HG03520 (cell line): Measurements from ENCODE around the gene PRSS50.
"Not testable (repeated sequence)": the region's sequence is repeated elsewhere in the genome, so short reads cannot be mapped to it uniquely, and the experiment has no call there.

Experiments used
- ATAC-seq: cut with Tn5 transposase; IDR thresholded peaks from one replicate; pipeline ENCODE4 v1.9.1; 2021; ENCODE audit warnings: mild to moderate bottlenecking, moderate library complexity; ENCODE audit not compliant: unreplicated experiment

Gene PRSS50, protein sequence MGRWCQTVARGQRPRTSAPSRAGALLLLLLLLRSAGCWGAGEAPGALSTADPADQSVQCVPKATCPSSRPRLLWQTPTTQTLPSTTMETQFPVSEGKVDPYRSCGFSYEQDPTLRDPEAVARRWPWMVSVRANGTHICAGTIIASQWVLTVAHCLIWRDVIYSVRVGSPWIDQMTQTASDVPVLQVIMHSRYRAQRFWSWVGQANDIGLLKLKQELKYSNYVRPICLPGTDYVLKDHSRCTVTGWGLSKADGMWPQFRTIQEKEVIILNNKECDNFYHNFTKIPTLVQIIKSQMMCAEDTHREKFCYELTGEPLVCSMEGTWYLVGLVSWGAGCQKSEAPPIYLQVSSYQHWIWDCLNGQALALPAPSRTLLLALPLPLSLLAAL

DNA sequence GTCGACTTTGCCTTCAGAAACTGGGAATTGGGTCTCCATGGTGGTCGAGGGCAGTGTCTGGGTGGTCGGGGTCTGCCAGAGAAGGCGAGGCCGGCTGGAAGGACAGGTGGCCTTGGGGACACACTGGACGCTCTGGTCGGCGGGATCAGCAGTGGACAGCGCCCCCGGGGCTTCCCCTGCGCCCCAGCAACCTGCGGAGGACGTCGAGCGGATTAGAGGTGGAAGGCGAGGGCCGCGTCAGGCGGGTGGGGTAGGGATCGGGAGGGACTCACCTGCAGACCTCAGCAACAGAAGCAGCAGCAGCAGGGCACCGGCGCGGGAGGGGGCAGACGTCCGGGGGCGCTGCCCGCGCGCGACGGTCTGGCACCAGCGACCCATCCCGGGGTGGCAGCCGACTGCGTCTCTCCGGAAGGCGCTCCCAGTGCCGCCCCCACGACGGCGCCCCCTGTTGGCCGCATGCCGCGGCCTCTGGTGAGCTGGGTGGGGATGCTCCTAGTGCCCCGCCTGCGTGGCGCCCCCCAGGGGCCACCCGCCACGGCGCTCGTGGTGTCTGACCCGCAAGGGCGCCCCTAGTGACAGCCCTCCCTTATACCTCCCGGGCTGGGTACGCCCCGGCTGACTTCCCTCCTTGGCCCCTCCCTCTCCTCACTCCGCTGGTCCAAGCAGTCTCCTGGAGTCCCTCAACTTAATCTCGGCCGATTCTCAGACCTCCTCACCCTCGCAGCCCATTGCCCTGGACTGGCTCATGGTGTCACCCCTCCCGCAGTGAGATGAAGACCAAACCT is at the start of gene PRSS50:
Gene PRSS50 (minus strand): TSS at position 423 of the 785 bp plus-strand sequence. CDS start 45 bp downstream, at position 378.
- ATAC-seq, result no peak

DNA sequence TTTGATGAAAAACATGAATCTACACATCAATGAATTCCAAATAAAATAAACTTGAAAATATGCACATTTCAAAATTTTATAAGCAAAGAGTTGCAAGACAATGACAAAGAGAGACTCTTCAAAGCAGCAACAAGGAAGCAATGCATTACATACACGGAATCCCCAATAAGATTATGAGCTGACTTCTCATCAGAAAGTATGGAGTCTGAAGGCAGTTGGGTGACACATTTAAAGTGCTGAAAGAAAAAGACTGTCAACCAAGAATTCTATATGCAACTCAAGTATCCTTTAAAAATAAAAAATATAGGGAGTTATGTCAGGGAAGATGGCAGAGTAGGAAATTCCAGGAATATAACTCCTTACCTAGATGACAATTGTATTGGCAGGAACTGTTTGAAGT is 46.5 kb upstream of the PRSS50 start:
- ATAC-seq, result no peak

DNA sequence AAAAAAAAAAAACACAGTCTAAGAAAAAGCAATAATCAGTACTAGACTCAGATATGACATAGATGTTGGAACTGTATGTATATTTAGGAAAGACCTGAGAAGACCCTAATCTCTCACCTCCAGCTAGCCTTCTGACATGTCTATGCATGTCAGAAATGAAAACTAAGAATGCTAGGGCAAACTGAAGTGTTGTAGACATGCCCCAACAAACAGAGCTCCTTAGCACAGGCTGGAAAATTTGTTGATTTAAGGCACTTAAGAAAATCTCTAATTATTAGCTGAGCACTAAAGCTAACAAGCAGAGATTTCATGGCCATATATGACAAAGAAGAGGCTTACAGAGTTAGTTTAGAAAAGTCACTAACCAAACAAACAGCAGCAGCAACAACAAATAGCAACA is 45.5 kb upstream of the PRSS50 start:
- ATAC-seq, result no peak

DNA sequence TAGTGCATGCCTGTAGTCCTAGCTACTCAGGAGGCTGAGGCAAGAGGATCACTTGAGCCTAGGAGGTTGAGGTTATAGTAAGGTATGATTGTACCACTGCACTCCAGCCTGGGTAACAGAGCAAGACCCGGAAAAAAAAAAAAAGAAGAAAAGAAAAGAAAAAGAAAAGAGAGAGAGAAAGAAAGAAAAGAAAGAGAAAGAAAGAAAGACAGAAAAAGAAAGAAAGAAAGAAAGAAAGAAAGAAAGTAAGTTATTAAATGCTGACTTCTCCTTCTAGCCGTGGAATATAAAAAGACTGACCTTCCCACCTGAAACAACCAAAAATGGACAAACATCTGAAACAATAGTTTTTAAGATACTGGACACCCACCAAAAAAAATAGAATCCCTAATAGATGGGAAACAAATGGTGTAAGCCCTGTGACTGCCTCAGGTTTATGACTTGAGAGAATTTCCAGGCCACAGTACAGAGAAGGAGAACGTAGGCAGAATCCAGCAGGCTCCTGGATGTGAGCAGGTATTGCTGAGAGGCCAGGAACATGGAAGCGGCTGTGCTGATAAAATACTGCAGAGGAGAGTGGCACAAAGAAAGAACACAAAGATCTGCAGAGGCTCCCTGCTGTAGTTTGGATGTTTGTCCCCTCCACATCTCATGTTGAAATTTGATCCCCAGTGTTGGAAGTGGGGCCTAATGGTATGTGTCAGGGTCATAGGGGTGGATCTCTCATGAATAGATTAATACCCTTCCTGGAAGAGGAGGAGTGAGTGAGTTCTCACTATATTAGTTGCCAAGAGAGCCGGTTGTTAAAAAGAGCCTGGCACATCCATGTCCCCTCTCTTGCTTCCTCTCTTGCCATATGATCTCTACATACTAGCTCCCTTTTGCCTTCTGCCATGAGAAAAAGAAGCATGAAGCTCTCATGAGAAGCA is 41.8 kb upstream of the PRSS50 start:
- no peak for ATAC-seq

DNA sequence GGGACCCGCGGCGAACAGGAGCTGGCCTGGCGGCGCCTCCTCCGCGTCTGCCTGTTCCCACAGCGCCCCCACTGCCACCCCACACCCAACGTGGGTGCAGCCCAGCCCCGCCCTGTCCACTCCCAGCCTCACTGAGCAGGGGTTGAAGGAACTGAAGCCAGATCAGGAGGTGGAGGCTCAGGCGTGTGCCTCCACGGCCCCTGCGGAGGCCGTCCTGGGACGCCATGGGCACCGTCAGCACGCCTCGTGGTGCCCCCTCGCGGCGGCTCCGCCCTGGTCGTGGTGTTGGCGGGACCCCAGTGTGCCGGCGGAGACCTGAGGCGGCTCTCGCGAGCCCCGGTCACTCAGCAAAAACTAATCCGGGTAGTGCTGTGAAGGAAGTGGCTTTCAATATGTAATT is 39.0 kb upstream of the PRSS50 start:
- ATAC-seq, result no peak

GRCh38 chr3:46755646-46756045 is 38.0 kb upstream of the PRSS50 start:
- ATAC-seq, result no peak

GRCh38 chr3:46753127-46753526 is 35.5 kb upstream of the PRSS50 start:
- ATAC-seq, result peak; percentile 50

DNA sequence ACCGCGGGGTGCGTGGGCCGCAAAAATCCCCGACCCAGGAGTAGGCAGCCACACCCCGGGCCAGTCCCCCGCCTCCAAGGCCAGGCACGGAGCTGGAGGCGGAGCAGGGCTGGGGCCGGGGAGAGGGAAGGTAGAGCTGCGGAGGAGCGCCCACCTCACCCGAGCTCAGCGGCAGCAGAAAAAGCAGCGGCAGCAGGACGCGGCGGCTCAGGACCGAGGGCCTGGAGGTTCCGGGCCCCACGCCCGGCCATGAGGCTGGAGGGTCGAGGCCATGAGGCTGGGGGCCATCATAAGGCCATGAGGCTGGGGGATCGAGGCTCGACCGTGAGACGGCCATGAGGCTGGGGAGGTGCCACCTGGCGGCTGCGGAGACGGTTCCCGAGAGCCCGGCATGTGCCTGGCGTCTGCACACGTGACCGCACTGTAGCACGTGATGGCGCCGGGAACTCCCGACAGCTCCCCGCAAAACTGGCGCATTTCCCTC is 32.9 kb upstream of the PRSS50 start:
- no peak for ATAC-seq

DNA sequence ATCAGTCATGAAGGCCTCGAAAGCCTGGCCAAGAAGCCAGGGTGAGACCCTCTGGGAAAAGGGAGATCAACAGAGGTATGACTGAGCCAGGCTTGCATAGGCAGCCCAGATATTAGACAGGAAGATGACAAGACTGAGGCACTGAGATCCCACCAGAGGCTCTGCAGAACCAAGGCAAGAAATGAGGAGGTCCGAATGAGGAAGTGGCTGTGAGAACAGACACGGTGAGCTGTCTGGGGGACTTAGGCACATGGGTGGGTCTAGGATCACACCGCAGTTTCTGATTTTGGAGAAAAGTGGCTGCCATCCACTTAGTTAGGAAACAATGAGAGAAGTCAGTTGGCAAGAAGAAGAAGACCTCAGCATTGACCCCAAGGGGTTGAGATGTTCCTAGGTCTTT is 31.5 kb upstream of the PRSS50 start:
- ATAC-seq, result no peak

DNA sequence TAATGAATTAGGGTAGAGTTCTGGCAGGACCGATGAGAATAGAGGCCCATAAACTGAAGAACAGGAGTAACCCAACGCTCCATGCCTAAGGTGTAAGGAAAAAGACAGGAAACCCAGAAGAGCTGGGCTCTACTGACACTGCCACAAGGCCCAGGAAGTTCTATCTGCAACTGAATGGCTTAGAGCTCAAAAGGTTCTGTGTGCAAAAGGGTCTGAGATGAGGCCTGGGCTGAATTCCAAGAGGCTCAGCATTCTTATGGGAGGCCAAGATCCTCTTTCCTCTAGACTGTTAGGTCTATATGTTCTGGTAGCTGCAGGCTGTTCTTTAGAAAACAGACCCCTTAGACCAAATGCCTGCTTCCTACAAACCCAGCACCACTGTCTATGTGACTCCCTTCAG is 30.5 kb upstream of the PRSS50 start:
- no peak for ATAC-seq

- ATAC-seq, result no peak
Observed at GRCh38 chr3:46746711-46747110, 29.0 kb upstream of the PRSS50 start.

DNA sequence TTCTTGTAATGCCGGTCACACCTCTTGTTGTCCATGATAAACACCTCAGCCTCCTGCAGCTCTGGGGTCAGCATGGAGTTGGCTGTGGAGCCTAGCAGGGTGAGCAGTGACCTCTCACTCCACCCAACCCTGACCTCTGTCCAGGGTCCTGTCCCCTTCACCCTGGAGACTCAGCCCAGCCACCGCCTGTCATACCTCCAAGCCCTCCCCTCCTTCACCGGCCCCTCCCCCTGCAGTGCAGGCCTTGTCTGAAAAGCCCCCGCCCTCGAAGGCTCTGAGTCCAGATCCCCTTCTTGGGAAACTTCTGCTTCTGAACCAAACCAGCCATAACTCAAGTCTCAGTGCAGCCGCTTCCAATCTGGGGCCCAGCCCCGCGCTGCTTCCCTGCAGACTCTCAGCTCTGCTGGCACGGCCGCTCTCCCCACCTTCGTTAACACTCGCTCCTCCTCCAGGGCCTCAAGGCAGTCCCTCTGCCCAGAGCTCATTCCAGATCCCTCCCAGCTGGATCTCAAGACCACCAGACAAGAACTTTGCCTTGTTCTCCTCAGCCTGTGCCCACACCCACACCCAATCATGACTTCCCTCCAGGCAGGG is 25.4 kb upstream of the PRSS50 start:
- no peak for ATAC-seq

DNA sequence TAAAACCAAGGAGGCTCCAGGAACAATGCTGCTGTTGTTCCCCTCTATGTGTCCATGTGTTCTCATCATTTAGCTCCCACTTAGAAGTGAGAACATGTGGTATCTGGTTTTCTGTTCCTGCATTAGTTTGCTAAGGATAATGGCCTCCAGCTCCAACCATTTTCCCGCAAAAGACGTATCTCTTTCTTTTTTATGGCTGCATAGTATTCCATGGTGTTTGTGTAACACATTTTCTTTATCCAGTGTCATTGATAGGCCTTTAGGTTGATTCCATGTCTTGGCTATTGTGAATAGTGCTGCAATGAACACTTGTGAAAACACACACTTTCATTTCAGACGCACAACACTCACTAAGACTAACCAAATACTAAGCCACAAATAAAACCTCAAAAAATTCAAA is 21.9 kb upstream of the PRSS50 start:
- ATAC-seq, result not testable (repeated sequence)

DNA sequence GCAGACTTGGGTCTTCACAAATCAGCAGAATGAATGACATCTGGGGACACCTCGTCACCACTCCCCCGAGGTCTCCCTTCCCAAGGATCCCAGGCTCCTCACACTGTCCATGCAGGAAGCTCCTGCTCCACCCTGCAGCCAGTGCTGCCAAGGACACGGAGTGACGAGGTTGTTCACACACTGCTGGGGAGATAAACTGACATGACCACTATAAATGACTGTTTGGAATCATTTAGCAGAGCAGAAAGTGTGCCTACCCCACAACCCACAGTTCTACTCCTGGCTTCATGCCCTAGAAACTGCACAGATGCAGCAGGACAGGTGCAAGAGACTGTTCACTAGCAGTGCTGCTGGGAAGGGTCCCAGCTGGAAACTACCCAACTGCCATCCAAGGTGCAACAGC is 19.7 kb upstream of the PRSS50 start:
- ATAC-seq, result no peak

DNA sequence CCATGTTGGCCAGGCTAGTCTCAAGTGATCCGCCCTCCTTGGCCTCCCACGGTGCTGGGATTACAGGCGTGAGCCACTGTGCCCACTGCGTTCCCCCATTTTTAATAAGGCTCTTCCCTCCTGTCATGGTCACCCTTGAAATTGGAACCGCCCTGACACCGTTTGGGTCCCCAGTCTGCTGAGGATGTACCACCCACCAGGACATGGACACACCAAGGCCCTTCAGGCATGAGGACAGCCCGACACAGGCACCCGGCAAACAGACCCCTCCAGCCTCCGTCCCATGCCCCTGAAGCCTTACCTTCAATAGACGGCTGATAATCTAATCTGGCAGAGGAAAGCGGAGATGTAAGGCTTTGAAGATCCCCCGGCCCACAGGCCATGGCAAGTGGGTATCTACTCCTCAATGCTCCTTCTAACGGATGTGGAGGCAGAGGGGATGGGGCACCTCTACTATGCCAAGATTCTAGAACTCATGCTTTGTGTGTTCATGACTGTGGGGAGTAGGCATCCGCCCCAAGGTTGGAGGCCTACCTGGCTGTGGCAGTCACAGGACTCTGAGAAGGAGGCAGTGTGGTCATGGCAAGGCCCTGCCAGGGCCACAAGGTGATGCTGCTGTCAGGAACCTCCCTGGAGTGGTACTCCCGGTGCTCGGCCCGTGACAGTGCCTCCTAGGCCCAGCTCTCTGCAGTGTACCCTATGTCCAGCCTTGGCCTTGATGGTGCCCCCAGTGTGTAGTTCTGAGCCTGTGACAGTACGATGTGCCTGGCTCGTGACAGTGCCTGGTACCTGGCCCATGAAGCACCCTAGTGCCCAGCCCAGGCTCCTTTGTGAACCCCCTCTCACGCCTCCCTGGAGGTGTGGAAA is 18.6 kb upstream of the PRSS50 start:
- no peak for ATAC-seq

GRCh38 chr3:46734773-46735172 is 17.1 kb upstream of the PRSS50 start:
- ATAC-seq, result no peak

GRCh38 chr3:46733026-46733800 is 15.5 kb upstream of the PRSS50 start:
- ATAC-seq, result no peak

DNA sequence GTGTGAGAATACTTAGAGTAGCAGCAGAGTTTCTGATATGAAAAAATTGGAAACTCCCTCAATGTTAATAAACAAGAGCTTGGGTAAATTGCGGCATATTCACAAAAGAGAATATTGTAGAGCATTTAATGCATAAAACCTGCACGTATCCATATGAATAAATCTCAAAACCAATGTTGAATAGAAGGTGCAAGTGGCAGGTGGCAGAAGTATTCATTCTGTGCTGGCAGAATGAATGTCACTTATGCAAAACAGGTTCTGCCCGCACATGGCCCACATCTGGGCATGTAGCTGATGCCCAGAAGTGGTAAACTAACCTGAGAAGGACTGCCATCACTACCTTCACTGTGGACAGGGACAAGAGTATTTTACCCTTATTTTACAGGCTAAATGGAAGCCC is 14.1 kb upstream of the PRSS50 start:
- ATAC-seq, result no peak

- no peak for ATAC-seq
Observed at GRCh38 chr3:46730819-46731218, 13.2 kb upstream of the PRSS50 start.
